HepG2 (cell line): ENCODE measurements around the gene ATG2B. TPM values are rescaled to one million over a fixed set of nuclear protein-coding genes. Genes with fewer than 3 reads are reported as not detected.

Experiments used
- ATAC-seq: fragments of 200-7000 bp; cut with Tn5 transposase; 3 replicates; pipeline ENCODE4 v1.9.1; 2020; ENCODE audit warnings: mild to moderate bottlenecking, moderate library complexity
- BruUV-seq: library from RNA; stranded (reverse); fragments of 400-500 nt; replicated peaks from 2 replicates; lab custom pipeline; 2021; lab: Mats Ljungman, UMichigan
- CTCF ChIA-PET: fragments of 300-600 bp; formaldehyde crosslinking; extraction: SDS; loops from one replicate; lab custom pipeline; 2021; ENCODE audit warnings: low total read pairs, inconsistent platforms, low intra/inter-chr PET ratio; lab: Yijun Ruan, JAX
- POLR2A ChIA-PET: fragments of 350-600 bp; sonication (Branson Sonifier 250); formaldehyde crosslinking; loops from one replicate; lab custom pipeline; 2020; ENCODE audit warnings: antibody characterized with exemption, inconsistent platforms; lab: Yijun Ruan, JAX
- DNase-seq: peaks from one replicate; pipeline ENCODE4 v3.0.0-alpha.2; 2015; ENCODE audit warnings: low spot score
- FAIRE-seq: peaks from 3 replicates; lab custom pipeline; 2011; peaks lifted over from hg19 to GRCh38; lab: Jason Lieb, UNC
- H2AFZ ChIP-seq: one replicate; pipeline ENCODE4 v1.6.1; 2011; ENCODE audit warnings: low read length, inconsistent platforms
- H3K27ac ChIP-seq: fragments of 300-600 bp; 3 replicates; pipeline ENCODE4 v1.8.0; 2011; ENCODE audit warnings: mixed run types, mild to moderate bottlenecking, mixed read lengths, low read length, inconsistent platforms; ENCODE audit not compliant: insufficient read depth; ENCODE audit errors: extremely low read length
- H3K27me3 ChIP-seq, 2 experiments: fragments of 200-600 bp in 1 of 2; 2 replicates in 1 of 2; 3 replicates in 1 of 2; pipeline versions ENCODE4 v1.6.0 to v1.8.0; 2011; ENCODE audit warnings: low read length in 2 of 2, mild to moderate bottlenecking in 2 of 2, moderate library complexity in 2 of 2, inconsistent platforms in 1 of 2; ENCODE audit not compliant: insufficient read depth in 2 of 2, control insufficient read depth in 1 of 2
- H3K36me3 ChIP-seq, 2 experiments: fragments of 200-600 bp in 1 of 2; replicated peaks in 1 of 2; 2 replicates in 1 of 2; 3 replicates in 1 of 2; pipeline versions ENCODE4 v1.5.1 to v1.8.0; 2011; ENCODE audit warnings: low read length in 2 of 2, inconsistent platforms in 1 of 2; ENCODE audit not compliant: insufficient read depth in 2 of 2, control insufficient read depth in 1 of 2
- H3K4me1 ChIP-seq: 2 replicates; pipeline ENCODE4 v1.5.1; 2012; ENCODE audit warnings: low read length, inconsistent platforms; ENCODE audit not compliant: insufficient read depth
- H3K4me2 ChIP-seq: 2 replicates; pipeline ENCODE4 v1.6.0; 2011; ENCODE audit warnings: low read depth, low read length, inconsistent platforms
- H3K4me3 ChIP-seq, 3 experiments: fragments of 200-600 bp in 1 of 3; sonication (generic), shearing (Covaris generic) in 1 of 3; replicated peaks in 1 of 3; 2 replicates each; pipeline ENCODE4 v1.5.1; 2011 to 2016; ENCODE audit warnings: low read length in 3 of 3, inconsistent platforms in 2 of 3, low read depth in 2 of 3, mild to moderate bottlenecking in 2 of 3, control low read depth in 1 of 3, mixed read lengths in 1 of 3; ENCODE audit not compliant: insufficient read depth in 1 of 3
- H3K79me2 ChIP-seq: one replicate; pipeline ENCODE4 v1.6.1; 2011; ENCODE audit warnings: low read length, inconsistent platforms; ENCODE audit not compliant: insufficient read depth
- H3K9ac ChIP-seq: 2 replicates; pipeline ENCODE4 v1.6.0; 2011; ENCODE audit warnings: mild to moderate bottlenecking, low read depth, low read length, inconsistent platforms; ENCODE audit not compliant: insufficient read depth
- H3K9me3 ChIP-seq: 2 replicates; pipeline ENCODE4 v1.5.1; 2012; ENCODE audit warnings: mild to moderate bottlenecking, low read length
- H4K20me1 ChIP-seq: 2 replicates; pipeline ENCODE4 v1.6.0; 2011; ENCODE audit warnings: inconsistent platforms, mild to moderate bottlenecking, low read length, moderate library complexity; ENCODE audit not compliant: insufficient read depth
- ATF6 ChIP-seq: sonication (generic); formaldehyde crosslinking; conservative IDR thresholded peaks from 2 replicates; pipeline ENCODE4 v1.4.0; 2020; ENCODE audit warnings: missing genetic modification reagents
- RBM22 ChIP-seq: fragments of 200-400 bp; formaldehyde crosslinking; optimal IDR thresholded peaks from 2 replicates; pipeline ENCODE3; 2017; ENCODE audit warnings: mild to moderate bottlenecking, low read length, moderate library complexity
- ZBTB42 ChIP-seq: sonication (generic); formaldehyde crosslinking; IDR thresholded peaks from 2 replicates; pipeline ENCODE4 v1.5.0; 2020; ENCODE audit warnings: mild to moderate bottlenecking, missing genetic modification reagents
- ZBTB43 ChIP-seq: sonication (generic); formaldehyde crosslinking; conservative IDR thresholded peaks from 2 replicates; pipeline ENCODE4 v1.4.0; 2020; ENCODE audit warnings: missing genetic modification reagents
- ZHX2 ChIP-seq, 2 experiments: sonication (generic) in 1 of 2; formaldehyde crosslinking in 1 of 2; IDR thresholded peaks; 2 replicates each; pipeline versions ENCODE4 v1.6.1 to v1.9.0; 2014 to 2022; ENCODE audit warnings: antibody characterized with exemption in 1 of 2, borderline replicate concordance in 1 of 2, inconsistent platforms in 1 of 2, low read depth in 1 of 2, missing genetic modification reagents in 1 of 2
- WGBS: methylation state at CpG from one replicate; pipeline ENCODE4 v1.1.6; 2017; ENCODE audit warnings: low lambda C conversion rate; 5-methylcytosine and 5-hydroxymethylcytosine counted together
- in situ Hi-C: cut with HindIII; loops from 2 replicates; pipeline ENCODE4 v1.10.0; 2017; ENCODE audit warnings: low pct_unique_long_range_greater_than_20kb; ENCODE audit not compliant: extremely low pct_ligation_motif_present
- intact Hi-C: fragments of 100-400 bp; cut with micrococcal nuclease; formaldehyde crosslinking; loops from one replicate; pipeline ENCODE4 v1.10.0; 2022; ENCODE audit not compliant: unreplicated experiment
- polyA plus RNA-seq, 8 experiments: library from polyadenylated mRNA; depleted of rRNA in 3 of 8; stranded (reverse) in 7 of 8; unstranded in 1 of 8; fragments of >200 nt; fragmentation: Illumina TruSeq in 4 of 8; extraction: Trizol in 4 of 8; gene quantifications; 2 replicates each; pipeline versions ENCODE4 v1.2.1 to v1.2.3, GENCODE V29; 2011 to 2016; ENCODE audit warnings: low read depth in 4 of 8, missing spikeins in 1 of 8, mixed read lengths in 1 of 8; ENCODE audit not compliant: insufficient read depth in 1 of 8
- total RNA-seq, 5 experiments: library from RNA; depleted of rRNA; stranded (reverse); fragments of >200 nt; fragmentation: Illumina TruSeq; extraction: Trizol; gene quantifications; 2 replicates each; pipeline ENCODE4 v1.2.3, GENCODE V29; 2016; ENCODE audit warnings: low read depth in 1 of 5

The ATG2B gene
- total and polyA plus RNA-seq, 2 of the 13 experiments (the other 11 are each of a cell fraction or from before 2014, with no cell fraction given): 7.4 to 7.5 TPM

- TF ChIP-seq ZHX2 (IDR thresholded peaks at IDR 0.05; ENCODE audit: low read depth): no peak
- TF ChIP-seq ZHX2 (CRISPR knock-in tag; IDR thresholded peaks at IDR 0.05; ENCODE audit: borderline replicate concordance): no peak
Observed at GRCh38 chr14:96280104-96280503, 83.0 kb downstream of the ATG2B start (continued).

- ATAC-seq (no peak), FAIRE-seq (no peak), DNase-seq (no peak)
- no peaks in the 10 kb centered on the region for H3K27me3 ChIP-seq
- CTCF ChIA-PET: no interaction called here
- intact Hi-C loops: no loop called here
- H3K4me3 ChIP-seq: no peak overlapping the region
- H2AFZ ChIP-seq: no peak overlapping the region
- no peaks in the 10 kb centered on the region for H3K79me2 ChIP-seq
- peaks cover 4% of the 10 kb centered on the region for H3K4me1 ChIP-seq
- 93% methylated on average over 6 of the region's 8 CpGs for WGBS
- no peak overlapping the region for H3K4me2 ChIP-seq
- BruUV-seq: no TSS peak
- no peak overlapping the region for H3K27ac ChIP-seq
- no peaks in the 10 kb centered on the region for H4K20me1 ChIP-seq
- no peak for TF ChIP-seq ATF6
- no peak for TF ChIP-seq ZBTB43 (CRISPR knock-in tag)
- no peak for TF ChIP-seq ZBTB42 (CRISPR knock-in tag)
- TF ChIP-seq RBM22: no peak
- TF ChIP-seq, all 625 proteins: peak for 0
- H3K36me3 ChIP-seq: no peaks in the 10 kb centered on the region
- H3K9me3 ChIP-seq: peaks cover 4% of the 10 kb centered on the region; the same call in 1 of the 2 replicates
- in situ Hi-C loops: loop anchor here (5.0 kb wide), 1 partner anchor 182 kb away; no protein-coding TSS in a partner anchor
- POLR2A ChIA-PET: no interaction called here
- H3K9ac ChIP-seq: no peak overlapping the region
Observed at GRCh38 chr14:96279564-96279963, 83.6 kb downstream of the ATG2B start.
